Heart left ventricle (tissue), 16 donors: ENCODE data around the gene MID1. TPM values are rescaled to one million over a fixed set of nuclear protein-coding genes. Genes with fewer than 3 reads are reported as not detected.

Source experiments
- ATAC-seq, 4 donors: fragments of 200-7000 bp; cut with Tn5 transposase; one replicate each; pipeline ENCODE4 v1.9.1; 2020 to 2022; ENCODE audit warnings: moderate library complexity in 4 of 4, mild to moderate bottlenecking in 3 of 4, moderate number of reproducible peaks in 1 of 4
- DNase-seq, 5 donors: peaks; one replicate each; pipeline ENCODE4 v3.0.0-alpha.2; 2020
- H3K27ac ChIP-seq, 12 donors: fragments of 200-600 bp; sonication (generic) in 4 of 12; one replicate each; pipeline versions ENCODE4 v1.5.0 to v1.8.0; 2016 to 2022; ENCODE audit warnings: mild to moderate bottlenecking in 2 of 12
- H3K27me3 ChIP-seq, 9 donors: fragments of 200-600 bp; sonication (generic) in 2 of 9; one replicate each; pipeline versions ENCODE4 v1.5.1 to v1.8.0; 2016 to 2022; ENCODE audit warnings: mild to moderate bottlenecking in 3 of 9
- H3K36me3 ChIP-seq, 9 donors: fragments of 200-600 bp; sonication (generic) in 2 of 9; one replicate each; pipeline versions ENCODE4 v1.5.0 to v1.8.0; 2018 to 2022; ENCODE audit warnings: mild to moderate bottlenecking in 2 of 9
- H3K4me1 ChIP-seq, 12 donors: fragments of 200-600 bp; sonication (generic) in 4 of 12; one replicate each; pipeline versions ENCODE4 v1.5.0 to v1.8.0; 2016 to 2022; ENCODE audit warnings: mild to moderate bottlenecking in 3 of 12
- H3K4me3 ChIP-seq, 12 donors: fragments of 200-600 bp; sonication (generic) in 4 of 12; one replicate each; pipeline versions ENCODE4 v1.5.0 to v1.8.0; 2017 to 2022; ENCODE audit warnings: mild to moderate bottlenecking in 9 of 12, moderate library complexity in 4 of 12
- H3K9me3 ChIP-seq, 12 donors: fragments of 200-600 bp; sonication (generic) in 4 of 12; one replicate each; pipeline versions ENCODE4 v1.5.0 to v1.8.0; 2016 to 2022; ENCODE audit warnings: mild to moderate bottlenecking in 1 of 12
- CTCF ChIP-seq, 12 donors: fragments of 200-600 bp; sonication (generic) in 4 of 12; IDR thresholded peaks; one replicate each; pipeline versions ENCODE4 v1.5.0 to v1.8.0; 2018 to 2022; ENCODE audit warnings: antibody characterized with exemption in 12 of 12, mild to moderate bottlenecking in 5 of 12
- POLR2A ChIP-seq, 2 donors: fragments of 450-650 bp; IDR thresholded peaks; one replicate each; pipeline ENCODE4 v1.6.1; 2017; ENCODE audit warnings: antibody characterized with exemption in 2 of 2, mild to moderate bottlenecking in 2 of 2, moderate library complexity in 2 of 2
- WGBS, 4 donors: extraction: QIAGEN DNeasy Blood & Tissue Kit in 2 of 4; methylation state at CpG; one replicate each; pipeline versions ENCODE4 v1.1.5 to v1.1.7; 2013 to 2018; 5-methylcytosine and 5-hydroxymethylcytosine counted together
- intact Hi-C, 10 donors: fragments of 100-400 bp; cut with DNase I; formaldehyde crosslinking; loops; one replicate each; pipeline versions ENCODE4 v1.11.1 to v1.14.2; 2022
- polyA plus RNA-seq, 2 donors: library from polyadenylated mRNA; stranded (reverse); fragments of 200-250 nt; gene quantifications; one replicate each; pipeline ENCODE4 v1.2.3, GENCODE V29; 2013
- total RNA-seq, 9 donors: library from RNA; depleted of rRNA in 2 of 9; stranded (reverse); fragments of >200 nt in 2 of 9; fragmentation: NEBNext Ultra II Directional in 3 of 9; extraction: Animal tissue kit (Norgen Biotek cat#: 25700) in 3 of 9; gene quantifications; one replicate each; pipeline versions ENCODE4 v1.1.0 to v1.2.4, GENCODE V29; 2016 to 2023
- donor health status: ischemic (EF 13 %, LVEDD 7.1; RV severe dilation, severe dysfunction).
- donor health status: healthy with polysubstance abuse.
- donor health status: DM: no; HTN: yes; CAD: no.
- donor health status: DM: no; HTN: no; CAD: no.
- donor health status: ischemic (EF 25% LVEDD 6.9; RV normal size, moderate dysfunction).
- donor health status: ischemic (EF 25% LVEDD 5.7; RV mildly dilated, moderate dysfunction).
- donor health status: healthy.
- donor health status: DM: yes; HTN: yes; CAD: no.
- donor health status: ischemic (EF 35%, LVEDD 5.7; RV mildly dilated, moderate dysfunction).
- donor health status: nonischemic (EF 11% LVEDD 7.7; RV severe dilation, severe dysfunction).
- donor health status: DM: yes; HTN: yes; CAD: no.
- donor health status: PGD.
- donor health status: ischemic (EF 29% LVEDD 5.4; RV normal size, mild dysfunction).
- donor health status: nonischemic (EF 23%, LVEDD 6.1; RV moderate dilation, normal function).

The MID1 gene
- total and polyA plus RNA-seq, 11 donors, result 1.6 to 18.7 (median 4.8) TPM

GRCh38 chrX:10582215-10582733 is 38.1 kb downstream of the MID1 start:
- WGBS, 4 donors, result 66 to 83% (median 76%) methylated on average over 3 of the region's 3 CpGs
- Histone ChIP-seq H3K27me3 (no peaks in the 10 kb centered on the region), H3K36me3 (no peaks in the 10 kb centered on the region), H3K27ac (no peak overlapping the region), H3K9me3 (peaks cover 0 to 19% (median 0%) of the 10 kb centered on the region in 12 donors), H3K4me3 (no peak overlapping the region), H3K4me1 (peaks cover 0 to 22% (median 5%) of the 10 kb centered on the region in 12 donors)
- TF ChIP-seq POLR2A (IDR thresholded peaks at IDR 0.05), result no peak
- TF ChIP-seq CTCF (IDR thresholded peaks at IDR 0.05), result no peak
- intact Hi-C loops, result no loop called here
- ATAC-seq (peak in 3 of 4 donors; percentile 18 to 50 (median 42)), DNase-seq (no peak)

GRCh38 chrX:10579112-10580011 is 41.0 kb downstream of the MID1 start:
- peak overlapping the region in 9 of 12 donors; percentile 8 to 77 (median 42) for H3K27ac ChIP-seq
- no peaks in the 10 kb centered on the region for H3K27me3 ChIP-seq
- peaks cover 0 to 5% (median 0%) of the 10 kb centered on the region in 12 donors for H3K9me3 ChIP-seq
- intact Hi-C loops, result loop anchor here in 2 of 10 donors (10.0 kb wide), 1 partner anchor 95 kb away; no protein-coding TSS in a partner anchor
- TF ChIP-seq POLR2A (IDR thresholded peaks at IDR 0.05) (no peak), CTCF (IDR thresholded peaks at IDR 0.05) (no peak)
- peak in 1 of 4 donors; percentile 36 for ATAC-seq
- peaks cover 0 to 34% (median 7%) of the 10 kb centered on the region in 12 donors for H3K4me1 ChIP-seq
- 37 to 50% (median 43%) methylated on average over 12 of the region's 12 CpGs for WGBS, 4 donors
- H3K4me3 ChIP-seq, result peak overlapping the region in 4 of 12 donors; percentile 5 to 24 (median 10)
- no peaks in the 10 kb centered on the region for H3K36me3 ChIP-seq
- no peak for DNase-seq

- DNase-seq (no peak), ATAC-seq (no peak)
- Histone ChIP-seq H3K4me1 (peaks cover 0 to 34% (median 7%) of the 10 kb centered on the region in 12 donors), H3K36me3 (no peaks in the 10 kb centered on the region), H3K27me3 (no peaks in the 10 kb centered on the region), H3K9me3 (peaks cover 0 to 10% (median 0%) of the 10 kb centered on the region in 12 donors), H3K4me3 (no peak overlapping the region), H3K27ac (peak overlapping the region in 7 of 12 donors; percentile 8 to 77 (median 43))
- TF ChIP-seq POLR2A (IDR thresholded peaks at IDR 0.05) (no peak), CTCF (IDR thresholded peaks at IDR 0.05) (no peak)
- 63 to 75% (median 68%) methylated on average over 2 of the region's 2 CpGs for WGBS, 4 donors
- intact Hi-C loops, result loop anchor here in 2 of 10 donors (10.0 kb wide), 1 partner anchor 94 kb away; no protein-coding TSS in a partner anchor
Measured at GRCh38 chrX:10578527-10578926, 41.9 kb downstream of the MID1 start.

- DNase-seq (no peak), ATAC-seq (no peak)
- Histone ChIP-seq H3K27me3 (no peaks in the 10 kb centered on the region), H3K4me3 (no peak overlapping the region), H3K27ac (peak overlapping the region in 5 of 12 donors; percentile 39 to 77 (median 72)), H3K4me1 (peaks cover 0 to 34% (median 7%) of the 10 kb centered on the region in 12 donors), H3K36me3 (no peaks in the 10 kb centered on the region), H3K9me3 (peaks cover 0 to 12% (median 0%) of the 10 kb centered on the region in 12 donors)
- TF ChIP-seq POLR2A (IDR thresholded peaks at IDR 0.05) (no peak), CTCF (IDR thresholded peaks at IDR 0.05) (no peak)
- WGBS, 4 donors, result 50 to 62% (median 53%) methylated on average over 2 of the region's 2 CpGs
- intact Hi-C loops, result loop anchor here in 2 of 10 donors (10.0 kb wide), 1 partner anchor 93 kb away; no protein-coding TSS in a partner anchor
Measured at GRCh38 chrX:10577853-10578252, 42.5 kb downstream of the MID1 start.
